Activated gamma-delta T cell (primary cell): Measurements from ENCODE around the gene MAOA.
"Not testable (repeated sequence)": the region's sequence is repeated elsewhere in the genome, so short reads cannot be mapped to it uniquely, and the experiment has no call there.

Experiments used
- DNase-seq: peaks from one replicate; lab custom pipeline; 2025; lab: John Stamatoyannopoulos, UW

MAOA gene

DNA sequence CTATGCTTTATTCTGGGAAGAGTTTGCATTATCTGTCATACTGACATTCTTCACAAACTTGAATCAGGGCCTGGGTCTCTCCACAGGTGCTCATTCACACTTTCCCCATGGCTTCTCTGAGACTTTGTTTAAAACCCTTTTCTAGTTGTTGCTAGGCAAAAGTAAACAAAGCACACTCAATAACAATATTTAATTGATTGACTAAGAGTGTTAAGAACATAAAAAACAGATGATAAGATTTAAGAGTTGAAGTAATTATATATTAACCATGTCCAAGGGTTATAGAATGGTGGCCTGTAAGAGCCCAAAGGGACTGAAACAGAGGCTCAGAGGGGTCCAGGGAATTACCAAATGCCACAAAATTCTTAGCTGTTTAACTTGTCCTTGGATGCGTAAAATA is 7.1 kb downstream of the MAOA start:
- no peak for DNase-seq

DNA sequence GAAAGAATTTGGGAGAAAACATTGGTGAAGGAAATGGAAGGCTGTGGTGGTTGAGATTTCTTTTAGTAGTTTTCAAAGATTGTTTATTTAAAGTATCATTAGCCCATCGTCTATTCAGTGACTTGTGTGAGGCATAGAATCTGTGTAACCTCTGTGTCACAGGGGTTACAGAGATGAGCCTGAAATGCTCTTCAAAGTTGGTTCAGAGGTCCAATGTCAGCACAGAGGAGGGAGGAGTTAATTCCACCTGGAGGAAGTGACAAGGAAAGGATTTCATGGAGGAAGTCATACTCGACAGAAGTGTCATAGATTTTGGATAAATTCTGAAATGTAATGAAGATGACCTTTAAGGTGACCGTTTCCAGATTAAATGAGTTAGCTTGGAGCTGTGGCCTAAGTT is 8.2 kb downstream of the MAOA start:
- DNase-seq, result no peak

DNA sequence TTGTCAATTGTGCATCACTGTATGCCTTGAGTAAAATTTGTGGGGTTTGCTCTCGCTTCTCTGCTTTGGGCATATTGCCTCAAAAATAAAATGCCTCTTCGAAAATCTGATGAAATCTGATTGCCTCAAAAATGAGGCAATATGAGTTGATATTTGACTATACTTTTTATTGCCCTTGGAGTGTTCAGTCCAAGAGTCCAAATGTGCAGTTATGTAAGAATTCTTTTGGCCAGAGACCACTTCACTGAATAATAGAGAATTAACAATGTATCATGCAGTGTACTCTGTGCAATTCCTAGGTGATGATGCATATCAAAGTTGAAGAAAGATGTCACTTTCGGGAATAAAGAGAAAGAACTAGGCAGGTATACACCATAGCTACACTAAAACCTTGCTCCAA is 8.6 kb downstream of the MAOA start:
- no peak for DNase-seq

DNA sequence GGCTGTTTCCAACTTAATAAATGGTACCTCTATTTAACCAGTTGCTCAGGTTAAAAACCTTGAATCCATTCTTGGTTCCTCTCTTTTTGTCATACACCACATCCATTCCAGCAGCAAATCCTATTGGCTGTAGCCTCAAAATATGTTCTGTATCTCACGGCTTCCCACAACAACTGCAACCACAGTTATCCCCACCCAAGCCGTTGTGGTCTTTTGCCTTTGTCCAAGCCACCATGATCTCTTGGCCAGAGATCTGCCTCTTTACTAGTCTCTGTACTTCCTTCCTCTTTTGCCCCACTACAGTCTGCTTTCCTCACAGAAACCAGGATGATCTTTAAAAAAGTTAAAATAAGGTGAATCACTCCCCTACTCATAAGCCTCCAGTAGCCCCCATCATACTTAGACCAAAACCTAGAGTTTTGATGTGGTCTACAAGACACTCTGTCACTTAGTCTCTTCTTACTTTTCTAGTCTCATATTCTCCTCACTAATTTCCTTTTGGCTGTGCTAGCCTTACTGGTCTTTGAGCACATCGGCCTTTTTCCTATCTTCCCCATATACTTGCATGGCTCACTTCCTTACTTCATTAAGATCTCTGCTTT is 10.3 kb downstream of the MAOA start:
- no peak for DNase-seq

DNA sequence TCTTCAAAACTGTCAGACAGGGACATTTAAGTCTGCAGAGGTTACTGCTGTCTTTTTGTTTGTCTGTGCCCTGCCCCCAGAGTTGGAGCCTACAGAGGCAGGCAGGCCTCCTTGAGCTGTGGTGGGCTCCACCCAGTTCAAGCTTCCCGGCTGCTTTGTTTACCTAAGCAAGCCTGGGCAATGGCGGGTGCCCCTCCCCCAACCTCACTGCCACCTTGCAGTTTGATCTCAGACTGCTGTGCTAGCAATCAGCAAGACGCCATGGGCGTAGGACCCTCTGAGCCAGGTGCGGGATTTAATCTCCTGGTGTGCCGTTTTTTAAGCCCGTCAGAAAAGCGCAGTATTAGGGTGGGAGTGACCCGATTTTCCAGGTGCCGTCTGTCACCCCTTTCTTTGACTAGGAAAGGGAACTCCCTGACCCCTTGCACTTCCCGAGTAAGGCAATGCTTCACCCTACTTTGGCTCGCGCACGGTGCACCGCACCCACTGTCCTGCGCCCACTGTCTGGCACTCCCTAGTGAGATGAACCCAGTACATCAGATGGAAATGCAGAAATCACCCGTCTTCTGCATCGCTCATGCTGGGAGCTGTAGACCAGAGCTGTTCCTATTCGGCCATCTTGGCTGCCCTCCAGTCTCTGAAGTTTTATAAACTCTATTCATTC is 20.0 kb downstream of the MAOA start:
- DNase-seq, result not testable (repeated sequence)

DNA sequence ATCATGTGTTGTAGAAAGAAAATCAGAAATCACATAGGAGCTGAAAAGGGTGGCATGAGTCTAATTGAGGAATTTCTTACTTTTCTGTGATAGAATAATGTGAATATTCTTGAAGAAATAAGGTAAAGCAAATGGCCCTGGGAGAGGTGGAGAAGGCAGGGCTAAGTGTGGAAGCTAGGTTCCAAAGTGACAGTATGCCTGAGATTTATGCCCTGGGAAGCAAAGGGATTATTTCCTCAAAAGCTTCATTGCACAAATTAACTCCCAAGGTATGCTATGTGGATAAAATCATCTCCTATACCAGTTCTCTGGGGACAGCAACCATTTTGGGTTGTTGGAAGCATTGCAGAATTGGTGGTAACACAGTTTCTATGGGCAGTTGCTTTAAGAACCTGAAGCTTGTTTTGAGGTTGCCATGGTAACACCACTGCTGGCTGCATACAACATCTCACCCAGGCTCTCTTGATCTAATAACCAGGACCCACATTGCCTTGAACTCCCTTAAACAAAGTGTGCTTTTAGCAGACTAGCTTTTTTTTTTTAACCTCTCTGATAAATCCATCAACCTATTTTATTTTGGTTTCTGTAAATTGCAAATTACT is 21.0 kb downstream of the MAOA start:
- DNase-seq, result no peak

DNA sequence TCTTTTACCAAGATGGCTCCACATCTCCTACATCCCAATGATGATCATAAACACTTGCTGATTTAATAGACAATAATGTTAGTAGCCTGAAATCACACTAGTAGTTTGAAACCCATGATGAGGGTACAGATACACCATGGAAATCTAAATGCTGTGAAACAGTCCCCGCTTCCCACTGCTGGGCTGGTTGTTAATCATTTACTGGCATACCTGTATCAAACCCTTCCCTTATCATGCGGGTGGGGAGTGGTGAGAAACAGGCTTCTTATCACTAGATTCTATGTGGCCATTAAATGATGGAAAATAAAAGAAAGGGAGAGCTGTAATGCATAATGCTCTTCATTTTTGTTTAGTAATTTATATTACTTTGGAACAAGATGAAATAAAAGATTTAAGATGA is 21.9 kb downstream of the MAOA start:
- DNase-seq, result no peak

DNA sequence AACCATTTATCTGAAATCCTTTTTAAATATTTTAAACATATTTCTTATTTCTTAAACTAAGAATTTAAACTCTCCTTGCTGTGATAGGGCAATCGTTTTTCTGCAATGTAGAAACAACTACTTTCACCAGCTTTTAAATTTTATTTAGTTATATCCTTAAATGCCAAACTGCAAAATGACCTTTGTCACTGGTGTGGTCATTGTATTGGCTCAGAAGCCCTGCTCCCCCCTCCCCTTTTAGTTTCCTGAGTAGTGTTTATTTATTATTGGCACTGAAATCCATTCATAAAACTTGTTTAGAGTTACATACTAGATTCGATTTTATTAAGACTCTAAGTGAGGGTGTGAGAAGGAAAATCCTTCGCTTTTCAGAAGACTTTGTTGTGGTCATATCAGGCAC is 23.0 kb downstream of the MAOA start:
- no peak for DNase-seq

DNA sequence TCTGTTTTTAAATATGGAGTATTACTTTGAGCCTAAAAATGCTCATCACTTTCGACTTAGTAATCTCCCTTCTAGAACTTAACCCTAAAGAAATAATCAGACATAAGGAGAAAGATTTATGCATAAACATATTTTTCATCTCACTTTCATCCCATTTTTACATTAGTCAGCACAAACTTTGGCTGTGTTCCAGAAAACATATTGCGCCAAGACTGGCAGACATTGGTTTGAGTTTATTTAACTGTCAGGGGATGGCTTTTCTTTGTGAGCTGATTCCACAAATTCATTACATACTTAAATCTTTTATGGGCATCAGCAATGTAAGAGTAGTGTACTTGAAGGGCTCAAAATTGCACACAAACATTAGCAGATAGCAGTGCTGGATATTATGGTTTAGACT is 23.7 kb downstream of the MAOA start:
- DNase-seq, result no peak

DNA sequence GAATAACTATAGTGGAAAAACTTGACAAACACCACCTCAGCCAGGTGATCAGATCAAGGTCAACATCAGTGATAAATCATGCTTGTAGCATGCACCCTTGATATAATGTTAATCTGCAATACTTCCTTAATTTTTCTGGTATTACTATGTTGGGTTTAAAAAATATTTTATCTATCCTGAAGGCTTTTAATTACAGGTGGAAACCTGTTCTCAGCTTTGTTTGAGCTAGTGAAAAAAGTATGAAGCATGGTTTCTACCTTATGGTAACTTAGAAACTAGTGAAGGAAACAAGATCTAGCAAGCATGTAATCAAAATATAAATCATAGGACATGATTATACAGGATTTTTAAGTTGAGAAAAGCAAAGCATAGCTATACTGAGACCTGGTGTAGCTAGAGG is 26.6 kb downstream of the MAOA start:
- DNase-seq, result no peak

DNA sequence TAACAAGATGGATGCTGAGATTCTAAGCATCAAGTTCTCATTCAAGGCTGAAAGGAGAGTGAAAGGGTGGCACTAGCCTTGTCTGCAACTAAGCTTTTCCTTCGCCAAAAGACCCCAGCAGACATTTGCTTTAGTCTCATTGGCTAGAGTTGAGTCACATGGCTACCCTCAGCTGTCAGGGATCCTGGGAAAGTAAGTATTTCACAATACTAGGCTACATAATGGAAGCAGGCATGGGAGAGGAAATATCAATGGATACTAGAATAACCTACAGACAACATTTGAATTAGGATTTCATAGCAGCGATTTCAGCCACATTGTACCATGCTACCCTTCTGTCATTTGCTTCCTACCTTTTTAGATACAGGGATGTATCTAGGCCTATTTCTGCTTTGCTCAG is 29.1 kb downstream of the MAOA start:
- no peak for DNase-seq

DNA sequence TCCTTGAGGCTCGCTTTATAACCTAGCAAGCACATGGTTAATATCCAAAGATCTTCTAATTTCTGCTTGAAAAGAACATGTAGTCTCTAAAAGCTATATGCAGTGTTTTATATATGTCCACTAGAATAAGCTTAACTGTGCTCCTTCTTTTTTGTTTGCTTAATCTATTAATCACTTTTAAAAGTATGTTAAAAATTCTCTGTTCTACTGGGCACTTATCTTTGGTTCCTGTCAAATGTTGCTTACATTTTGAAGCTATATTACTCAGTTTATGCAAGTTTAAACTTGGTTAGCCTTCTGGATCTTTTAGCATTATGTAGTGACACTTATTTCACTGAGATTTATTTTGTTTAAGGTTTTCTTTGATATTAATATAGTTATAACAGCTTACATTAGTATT is 32.5 kb downstream of the MAOA start:
- no peak for DNase-seq

DNA sequence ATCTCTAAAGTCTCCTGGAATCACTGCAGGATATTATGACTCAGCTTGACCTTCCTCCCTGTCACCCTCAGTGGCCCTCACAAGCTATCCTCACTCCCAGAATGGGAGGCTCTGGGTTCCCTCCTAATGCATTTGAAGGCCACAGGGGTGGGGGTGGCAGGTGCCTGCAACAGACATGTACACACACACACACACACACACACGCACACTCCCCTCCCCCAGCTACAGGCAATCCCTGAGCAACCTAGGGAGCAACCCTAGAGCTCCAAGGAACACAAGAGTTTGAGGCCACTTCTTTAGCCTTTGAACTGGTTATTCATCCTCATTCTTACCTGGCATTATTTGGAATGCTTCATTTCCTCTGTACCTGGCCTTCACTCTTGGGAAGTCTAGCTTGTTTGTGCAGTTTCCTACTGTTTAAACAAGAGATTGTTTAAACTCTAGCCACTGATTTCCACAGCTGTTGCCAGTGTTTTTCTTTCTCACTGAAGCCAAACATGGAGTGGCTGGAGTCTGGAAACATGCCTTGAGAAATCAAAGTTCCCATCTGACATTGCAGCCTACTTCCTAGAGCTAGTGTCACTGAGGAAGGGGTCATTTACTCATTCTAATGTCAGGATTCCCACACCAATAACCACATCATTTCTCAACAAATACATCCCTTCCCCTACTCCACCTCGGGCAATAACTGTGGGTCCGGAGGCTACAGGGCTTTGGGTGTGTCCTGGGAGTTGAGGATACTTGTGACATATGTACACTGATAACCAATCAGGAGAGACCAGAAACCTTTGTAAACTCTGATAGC is 37.7 kb downstream of the MAOA start:
- DNase-seq, result no peak

DNA sequence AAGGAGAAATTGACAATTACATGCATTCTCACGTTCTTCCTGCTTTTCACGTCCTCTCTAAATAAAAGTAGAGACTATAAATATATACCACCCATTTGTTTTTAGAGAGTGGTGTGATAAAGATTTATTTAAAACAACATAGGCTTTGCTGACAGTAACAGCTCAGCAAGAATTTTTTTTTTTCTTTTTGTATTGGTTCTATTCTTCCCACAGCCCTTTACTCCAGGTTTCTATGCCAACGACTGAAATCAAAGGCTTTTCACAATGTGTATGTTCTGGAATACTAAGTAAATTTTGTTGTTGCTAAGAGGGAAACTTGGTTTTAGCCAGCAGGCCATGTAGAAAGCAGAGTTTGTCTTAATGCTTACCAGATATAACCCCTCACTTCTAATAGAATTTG is 43.4 kb downstream of the MAOA start:
- no peak for DNase-seq

DNA sequence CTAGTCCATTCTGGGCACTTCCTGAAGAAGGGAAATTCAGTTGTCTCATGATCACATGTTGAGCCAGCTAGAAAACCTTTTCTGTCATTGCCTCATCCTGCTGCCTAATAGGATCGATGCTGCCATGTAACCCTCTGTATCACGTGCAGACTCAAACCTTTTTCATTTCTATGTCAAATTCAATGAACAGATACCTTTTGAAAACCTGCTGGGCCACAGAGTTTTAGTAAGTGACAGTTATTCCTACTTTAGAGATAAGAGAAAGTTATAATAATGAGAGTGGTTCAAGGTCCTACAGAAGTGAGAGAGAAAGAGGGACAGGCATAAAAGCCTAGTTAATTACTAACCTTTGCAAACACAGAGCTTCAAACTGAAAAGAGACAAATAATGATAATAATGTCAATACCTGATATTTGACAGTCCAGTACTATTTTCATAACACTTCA is 46.0 kb downstream of the MAOA start:
- no peak for DNase-seq

DNA sequence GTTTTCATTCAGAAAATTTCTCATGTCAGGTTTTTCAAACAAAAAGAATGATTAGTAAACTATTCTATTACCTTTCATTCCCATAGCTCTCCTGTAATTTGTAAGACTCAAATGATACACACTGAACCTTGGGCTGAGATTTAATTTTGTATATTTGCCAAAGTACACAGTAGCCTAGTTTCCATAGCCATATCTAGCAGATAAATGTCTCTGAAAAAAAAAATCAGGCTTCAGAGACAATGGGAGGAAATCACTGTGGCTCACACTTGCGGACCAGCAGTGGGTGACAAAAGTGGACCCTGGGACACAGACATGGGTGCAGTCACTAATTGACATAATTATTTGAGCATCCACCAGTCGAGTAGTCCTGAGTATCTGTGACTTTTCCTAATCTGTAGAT is 46.6 kb downstream of the MAOA start:
- DNase-seq, result no peak

DNA sequence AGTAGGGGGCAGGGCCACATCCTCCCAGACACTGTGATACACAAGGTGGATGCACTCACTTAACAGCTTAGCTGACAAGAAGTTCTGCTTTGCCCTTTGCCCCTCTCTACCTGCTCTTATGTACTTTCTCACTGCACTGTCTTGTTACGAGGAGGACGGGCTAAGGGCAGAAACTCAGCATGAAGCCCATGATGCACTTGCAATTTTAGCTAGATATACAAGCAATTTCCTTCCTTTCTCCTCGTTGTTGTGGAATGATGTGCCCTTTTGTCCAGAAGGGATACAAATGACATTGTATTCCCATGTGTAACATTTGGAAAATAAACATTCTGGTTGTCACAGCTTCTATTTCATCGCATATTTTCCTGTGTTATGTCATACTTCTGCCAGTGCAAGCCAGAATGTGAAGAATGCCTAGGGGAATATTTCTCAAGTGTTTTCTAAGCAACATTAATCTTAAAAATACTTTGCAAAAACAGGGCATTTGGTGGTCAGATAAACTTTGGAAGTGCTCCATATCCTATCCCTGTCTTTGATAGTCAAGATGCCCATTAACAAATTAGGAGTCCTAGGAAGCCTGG is 47.2 kb downstream of the MAOA start:
- DNase-seq, result no peak

DNA sequence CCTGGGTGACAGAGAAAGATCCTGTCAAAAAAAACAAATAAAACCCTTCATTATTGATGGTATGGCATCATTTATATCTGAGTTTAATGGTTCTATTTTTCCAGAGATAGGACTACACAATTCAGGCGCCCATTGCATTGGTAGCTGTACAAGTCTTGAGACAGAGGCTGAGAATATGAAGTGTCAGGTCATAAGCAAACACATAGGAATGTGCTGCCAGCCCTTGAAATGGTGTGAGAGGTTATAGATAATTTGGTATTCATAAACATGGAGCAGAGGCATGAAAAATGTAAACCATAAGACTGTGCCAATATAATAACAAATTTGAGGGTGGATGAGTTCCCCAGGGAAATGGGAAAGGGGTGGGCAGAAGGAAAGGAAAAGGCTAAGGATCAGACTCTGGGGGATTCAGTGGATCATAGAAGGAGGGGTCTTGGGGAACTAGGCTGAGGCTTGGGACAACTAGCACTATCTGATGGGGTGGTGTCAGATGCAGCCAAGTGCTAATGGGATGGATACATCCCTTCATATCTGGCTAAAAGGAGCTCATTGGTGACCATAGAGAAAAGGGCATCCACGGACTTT is 50.8 kb downstream of the MAOA start:
- DNase-seq, result no peak

DNA sequence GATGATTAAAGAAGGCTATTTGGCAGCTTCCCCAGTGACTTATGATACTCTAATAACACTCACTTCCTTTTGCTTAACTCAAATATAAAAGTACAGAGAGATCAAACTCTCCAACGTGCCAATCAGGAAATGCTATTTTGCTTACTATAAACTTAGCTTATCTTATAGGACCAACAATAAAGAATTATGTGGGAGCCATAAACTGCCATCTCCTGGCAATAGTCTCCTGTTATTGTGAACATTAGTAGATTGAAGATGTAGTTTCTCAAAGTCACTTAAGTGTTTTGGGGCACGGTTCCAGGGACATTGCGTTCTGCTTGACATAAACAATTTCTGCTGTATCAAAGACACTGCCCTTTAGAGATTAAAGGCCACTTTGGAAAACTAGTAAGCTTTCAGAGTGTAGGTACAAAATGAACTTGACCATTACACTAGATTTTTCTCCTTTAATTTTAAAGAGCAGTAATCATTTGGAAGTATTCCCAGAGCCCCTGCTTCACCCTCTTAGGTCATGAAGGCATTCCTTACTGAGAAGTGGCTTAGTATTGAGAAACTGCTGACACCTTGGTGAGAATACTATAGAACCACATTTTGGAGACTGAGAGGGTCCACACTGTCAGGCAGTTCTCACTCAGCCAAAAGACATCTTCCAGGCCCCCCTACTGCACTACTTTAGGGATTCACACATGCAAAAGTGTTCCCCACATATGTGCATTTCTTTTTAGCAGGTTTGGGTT is 51.9 kb downstream of the MAOA start:
- no peak for DNase-seq

DNA sequence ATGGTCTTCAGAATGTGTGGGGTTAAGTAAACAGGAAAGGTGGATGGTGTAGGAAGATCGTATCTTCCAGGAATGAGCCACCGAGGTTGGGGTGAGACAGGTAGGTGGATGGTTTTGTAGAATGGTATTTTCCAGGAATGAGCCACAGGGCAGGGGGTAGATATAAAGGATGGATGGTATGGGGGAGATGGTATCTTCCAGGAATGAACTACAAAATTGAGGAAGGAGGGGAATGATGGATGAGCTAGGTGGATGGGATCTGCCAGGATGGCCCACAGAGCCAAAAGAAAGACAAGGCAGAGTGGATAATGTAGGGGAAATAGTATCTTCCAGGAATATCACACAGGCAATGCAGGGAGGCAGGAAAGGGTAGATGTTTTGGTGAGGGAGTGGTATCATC is 60.0 kb downstream of the MAOA start:
- no peak for DNase-seq

DNA sequence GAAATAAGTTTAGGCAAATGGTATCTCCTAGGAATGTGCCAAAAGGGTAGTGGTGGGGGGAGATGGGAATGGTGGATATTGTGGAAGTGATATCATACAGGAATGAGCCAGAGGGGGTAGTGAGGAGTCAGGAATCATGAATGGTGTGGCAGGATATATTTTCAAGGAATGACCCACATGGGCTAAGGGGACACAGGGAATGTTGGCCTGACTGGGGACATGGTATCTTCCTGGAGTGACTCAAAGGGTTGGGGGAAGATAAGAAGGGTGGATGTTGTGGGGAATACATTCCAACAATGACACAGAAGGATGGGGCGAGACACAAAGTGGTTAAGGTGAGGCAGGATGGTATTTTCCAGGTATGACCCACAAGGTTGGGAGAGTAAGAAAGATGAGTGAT is 60.6 kb downstream of the MAOA start:
- DNase-seq, result no peak
